Smooth muscle cell (in vitro differentiated cells): ENCODE results near the gene ST13. TPM values are rescaled to one million over a fixed set of nuclear protein-coding genes. Genes with fewer than 3 reads are reported as not detected.
A peak's percentile ranks its signal among the peaks of the same experiment; 100 is the strongest.

Experiments
- DNase-seq: peaks from one replicate; lab custom pipeline; 2025; ENCODE audit not compliant: unreplicated experiment; lab: John Stamatoyannopoulos, UW
- H2AFZ ChIP-seq: fragments of 200-600 bp; sonication (generic); 2 replicates; pipeline ENCODE4 v1.6.0; 2016; ENCODE audit warnings: antibody characterized with exemption, low read depth, mild to moderate bottlenecking
- H3F3A ChIP-seq: fragments of 200-600 bp; sonication (generic); 2 replicates; pipeline ENCODE4 v1.6.0; 2017; ENCODE audit warnings: antibody characterized with exemption, low read depth
- H3K27ac ChIP-seq: fragments of 200-600 bp; sonication (generic); 2 replicates; pipeline ENCODE4 v1.5.1; 2016; ENCODE audit warnings: low read depth, mild to moderate bottlenecking
- H3K27me3 ChIP-seq: fragments of 200-600 bp; sonication (generic); 2 replicates; pipeline ENCODE4 v1.6.1; 2016; ENCODE audit warnings: low read depth, mild to moderate bottlenecking
- H3K36me3 ChIP-seq: fragments of 200-600 bp; sonication (generic); 2 replicates; pipeline ENCODE4 v1.5.1; 2016; ENCODE audit warnings: low read depth
- H3K4me1 ChIP-seq: fragments of 200-600 bp; sonication (generic); 2 replicates; pipeline ENCODE4 v1.5.1; 2016; ENCODE audit warnings: low read depth
- H3K4me2 ChIP-seq: fragments of 200-600 bp; sonication (generic); 2 replicates; pipeline ENCODE4 v1.6.0; 2016; ENCODE audit warnings: mild to moderate bottlenecking
- H3K4me3 ChIP-seq: fragments of 200-600 bp; sonication (generic); 2 replicates; pipeline ENCODE4 v1.5.1; 2016; ENCODE audit warnings: mild to moderate bottlenecking
- H3K79me2 ChIP-seq: fragments of 200-600 bp; sonication (generic); 2 replicates; pipeline ENCODE4 v1.6.0; 2016; ENCODE audit warnings: low read depth, mild to moderate bottlenecking
- H3K9ac ChIP-seq: fragments of 200-600 bp; sonication (generic); 2 replicates; pipeline ENCODE4 v1.6.0; 2016; ENCODE audit warnings: low read depth
- H3K9me3 ChIP-seq: fragments of 200-600 bp; sonication (generic); replicated peaks from 2 replicates; pipeline ENCODE4 v1.5.1; 2016; ENCODE audit warnings: low read depth
- H4K20me1 ChIP-seq: fragments of 200-600 bp; sonication (generic); 2 replicates; pipeline ENCODE4 v1.6.0; 2016; ENCODE audit warnings: low read depth
- WGBS: methylation state at CpG from one replicate; pipeline ENCODE4 v1.1.7; 2016; ENCODE audit warnings: low lambda C conversion rate; 5-methylcytosine and 5-hydroxymethylcytosine counted together
- polyA plus RNA-seq: library from polyadenylated mRNA; unstranded; fragments of >200 nt; fragmentation: Nextera tagmentation; extraction: Ambion mirVana; gene quantifications from 2 replicates; pipeline ENCODE4 v1.2.1, GENCODE V29; 2016
- total RNA-seq: library from RNA; depleted of rRNA; stranded (reverse); fragments of >200 nt; gene quantifications from 2 replicates; pipeline ENCODE4 v1.2.3, GENCODE V29; 2014
- TF ChIP-seq, protein P1 (sequence below): fragments of 200-600 bp; sonication (generic); IDR thresholded peaks from 2 replicates; pipeline ENCODE4 v1.5.1; 2017; ENCODE audit warnings: borderline replicate concordance, mild to moderate bottlenecking, antibody characterized with exemption; ENCODE audit not compliant: insufficient read depth, poor library complexity, severe bottlenecking

Gene ST13
- total and polyA plus RNA-seq, 2 experiments from 2014 or later, result 118 to 129 TPM

DNA sequence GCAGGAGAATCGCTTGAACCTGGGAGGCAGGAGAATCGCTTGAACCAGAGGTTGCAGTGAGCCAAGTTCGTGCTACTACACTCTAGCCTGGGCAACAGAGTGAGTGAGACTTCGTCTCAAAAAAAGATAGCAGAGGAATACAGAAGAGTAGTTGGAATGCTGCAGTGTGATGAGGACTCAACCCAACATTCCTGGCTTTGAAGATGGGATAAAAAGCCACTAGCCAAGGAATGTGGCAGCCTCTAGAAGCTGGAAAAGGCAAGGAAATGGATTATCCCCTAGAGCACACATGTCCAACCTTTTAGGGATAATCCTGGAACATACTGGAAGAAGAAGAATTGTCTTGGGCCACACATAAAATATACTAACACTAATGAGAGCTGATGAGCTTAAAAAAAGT lies 51.2 kb downstream of the ST13 start:
- TF ChIP-seq, protein P1, sequence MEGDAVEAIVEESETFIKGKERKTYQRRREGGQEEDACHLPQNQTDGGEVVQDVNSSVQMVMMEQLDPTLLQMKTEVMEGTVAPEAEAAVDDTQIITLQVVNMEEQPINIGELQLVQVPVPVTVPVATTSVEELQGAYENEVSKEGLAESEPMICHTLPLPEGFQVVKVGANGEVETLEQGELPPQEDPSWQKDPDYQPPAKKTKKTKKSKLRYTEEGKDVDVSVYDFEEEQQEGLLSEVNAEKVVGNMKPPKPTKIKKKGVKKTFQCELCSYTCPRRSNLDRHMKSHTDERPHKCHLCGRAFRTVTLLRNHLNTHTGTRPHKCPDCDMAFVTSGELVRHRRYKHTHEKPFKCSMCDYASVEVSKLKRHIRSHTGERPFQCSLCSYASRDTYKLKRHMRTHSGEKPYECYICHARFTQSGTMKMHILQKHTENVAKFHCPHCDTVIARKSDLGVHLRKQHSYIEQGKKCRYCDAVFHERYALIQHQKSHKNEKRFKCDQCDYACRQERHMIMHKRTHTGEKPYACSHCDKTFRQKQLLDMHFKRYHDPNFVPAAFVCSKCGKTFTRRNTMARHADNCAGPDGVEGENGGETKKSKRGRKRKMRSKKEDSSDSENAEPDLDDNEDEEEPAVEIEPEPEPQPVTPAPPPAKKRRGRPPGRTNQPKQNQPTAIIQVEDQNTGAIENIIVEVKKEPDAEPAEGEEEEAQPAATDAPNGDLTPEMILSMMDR, result no peak
- H3K9me3 ChIP-seq, result no peaks in the 10 kb centered on the region
- no peaks in the 10 kb centered on the region for H3K4me1 ChIP-seq
- H3K27ac ChIP-seq, result peak overlapping the region; percentile 32
- no peak overlapping the region for H2AFZ ChIP-seq
- no peak overlapping the region for H3K4me3 ChIP-seq
- peaks cover 10% of the 10 kb centered on the region for H4K20me1 ChIP-seq
- peak overlapping the region; percentile 10 for H3K4me2 ChIP-seq
- H3K9ac ChIP-seq, result no peak overlapping the region
- DNase-seq, result no peak
- peaks cover 73% of the 10 kb centered on the region for H3K79me2 ChIP-seq
- WGBS, result 69% methylated on average over 4 of the region's 4 CpGs
- no peaks in the 10 kb centered on the region for H3K36me3 ChIP-seq
- H3F3A ChIP-seq, result no peaks in the 10 kb centered on the region
- no peaks in the 10 kb centered on the region for H3K27me3 ChIP-seq

DNA sequence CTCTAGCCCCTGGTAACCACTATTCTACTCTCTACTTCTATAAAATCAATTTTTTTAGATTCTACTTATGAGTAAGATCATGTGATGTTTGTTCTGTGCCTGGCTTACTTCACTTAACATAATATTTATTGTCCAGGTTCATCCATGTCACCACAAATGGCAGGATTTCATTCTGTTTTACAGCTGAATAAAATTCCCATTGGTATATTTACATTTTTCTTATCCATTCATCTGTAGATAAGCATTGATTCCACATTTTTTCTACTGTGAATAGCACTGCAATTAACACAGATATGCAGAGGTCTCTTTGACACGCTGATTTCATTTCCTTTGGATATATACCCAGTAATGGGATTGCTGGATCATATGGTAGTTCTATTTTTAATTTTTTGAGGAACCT lies 53.1 kb downstream of the ST13 start:
- Histone ChIP-seq H4K20me1 (peaks cover 5% of the 10 kb centered on the region), H3K4me2 (no peak overlapping the region), H3K27ac (no peak overlapping the region), H2AFZ (no peak overlapping the region), H3K4me1 (no peaks in the 10 kb centered on the region), H3K36me3 (no peaks in the 10 kb centered on the region), H3F3A (no peaks in the 10 kb centered on the region), H3K27me3 (no peaks in the 10 kb centered on the region), H3K4me3 (no peak overlapping the region), H3K9me3 (no peaks in the 10 kb centered on the region), H3K79me2 (peaks cover 57% of the 10 kb centered on the region), H3K9ac (no peak overlapping the region)
- 94% methylated on average over 1 of the region's 1 CpG for WGBS
- TF ChIP-seq, protein P1, result no peak
- DNase-seq, result no peak

DNA sequence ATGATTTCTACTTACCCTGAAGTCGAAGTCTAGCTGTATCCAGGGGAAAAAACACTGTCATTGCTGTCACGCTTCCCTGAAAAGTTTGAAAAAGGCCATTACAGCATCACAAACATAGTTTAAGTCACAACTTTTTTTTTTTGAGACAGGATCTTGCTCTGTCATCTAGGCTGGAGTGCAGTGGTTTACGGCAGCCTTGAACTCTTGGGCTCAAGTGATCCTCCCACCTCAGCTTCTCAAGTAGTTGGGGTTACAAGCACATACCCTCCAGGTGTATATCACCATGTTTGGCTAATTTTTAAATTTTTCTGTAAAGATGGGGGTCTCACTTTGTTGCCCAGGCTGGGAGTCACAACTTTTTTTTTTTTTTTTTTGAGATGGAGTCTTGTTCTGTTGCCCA lies 57.4 kb downstream of the ST13 start:
- Histone ChIP-seq H2AFZ (no peak overlapping the region), H3K4me3 (no peak overlapping the region), H3K27ac (no peak overlapping the region), H3K36me3 (no peaks in the 10 kb centered on the region), H4K20me1 (no peaks in the 10 kb centered on the region), H3K9me3 (no peaks in the 10 kb centered on the region), H3F3A (no peaks in the 10 kb centered on the region), H3K9ac (no peak overlapping the region), H3K4me2 (no peak overlapping the region), H3K4me1 (no peaks in the 10 kb centered on the region), H3K27me3 (no peaks in the 10 kb centered on the region), H3K79me2 (peaks cover 23% of the 10 kb centered on the region)
- WGBS, result 97% methylated on average over 3 of the region's 3 CpGs
- TF ChIP-seq, protein P1, result no peak
- DNase-seq, result no peak

DNA sequence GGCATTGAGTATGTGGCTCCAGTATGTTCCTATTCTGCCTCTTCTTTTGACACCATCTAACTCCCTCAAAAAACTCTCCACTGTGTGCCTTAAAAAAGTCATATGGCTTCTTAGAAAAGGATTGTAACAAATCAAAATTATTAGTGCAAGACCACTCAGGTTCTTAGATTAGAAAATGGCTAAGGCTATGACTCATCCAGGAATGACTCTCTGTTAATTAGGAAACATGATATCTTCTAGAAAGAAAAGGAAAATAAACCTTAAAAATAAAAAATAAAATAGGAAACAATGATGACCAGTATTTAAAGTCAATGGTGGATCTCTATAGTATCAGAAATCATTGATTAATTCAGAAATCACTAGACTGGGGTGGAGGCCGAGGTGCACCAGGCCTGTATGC lies 59.0 kb downstream of the ST13 start:
- Histone ChIP-seq H3K9me3 (no peaks in the 10 kb centered on the region), H3F3A (no peaks in the 10 kb centered on the region), H4K20me1 (no peaks in the 10 kb centered on the region), H3K36me3 (peaks cover 5% of the 10 kb centered on the region), H3K4me1 (no peaks in the 10 kb centered on the region), H3K79me2 (peaks cover 10% of the 10 kb centered on the region), H2AFZ (no peak overlapping the region), H3K9ac (no peak overlapping the region), H3K4me3 (no peak overlapping the region), H3K4me2 (no peak overlapping the region), H3K27me3 (no peaks in the 10 kb centered on the region), H3K27ac (no peak overlapping the region)
- DNase-seq, result no peak
- 95% methylated on average over 1 of the region's 1 CpG for WGBS
- TF ChIP-seq, protein P1, result no peak
